Panc1 (cell line): ENCODE measurements around the gene DBH. TPM values are rescaled to one million over a fixed set of nuclear protein-coding genes. Genes with fewer than 3 reads are reported as not detected.

Source experiments
- ATAC-seq: fragments of 200-7000 bp; cut with Tn5 transposase; 2 replicates; pipeline ENCODE4 v1.9.1; 2020; ENCODE audit warnings: mild to moderate bottlenecking, moderate library complexity
- BruUV-seq: library from RNA; stranded (reverse); fragments of 400-500 nt; replicated peaks from 2 replicates; lab custom pipeline; 2021; lab: Mats Ljungman, UMichigan
- CTCF ChIA-PET: fragments of 300-600 bp; sonication (Branson Sonifier 250); formaldehyde crosslinking; loops from one replicate; lab custom pipeline; 2022; ENCODE audit warnings: antibody characterized with exemption; lab: Charles Lee
- POLR2A ChIA-PET: fragments of 300-600 bp; sonication (Branson Sonifier 250); formaldehyde crosslinking; loops from one replicate; lab custom pipeline; 2022; ENCODE audit warnings: antibody characterized with exemption; lab: Charles Lee
- DNase-seq: peaks from one replicate; pipeline ENCODE4 v3.0.0-alpha.2; 2010; ENCODE audit warnings: low read depth, low spot score
- H3K27ac ChIP-seq: 2 replicates; pipeline ENCODE4 v1.5.1; 2011; ENCODE audit warnings: mild to moderate bottlenecking, low read length, inconsistent platforms
- H3K27me3 ChIP-seq: fragments of 200-500 bp; sonication (Bioruptor generic); 2 replicates; pipeline ENCODE4 v1.6.0; 2014; ENCODE audit warnings: low read length, inconsistent platforms; ENCODE audit not compliant: control insufficient read depth, insufficient read depth
- H3K36me3 ChIP-seq: fragments of 200-500 bp; sonication (Bioruptor generic); 2 replicates; pipeline ENCODE4 v1.5.1; 2014; ENCODE audit warnings: inconsistent platforms, mild to moderate bottlenecking, low read length, moderate library complexity; ENCODE audit not compliant: control insufficient read depth, insufficient read depth
- H3K4me1 ChIP-seq: 2 replicates; pipeline ENCODE4 v1.5.1; 2011; ENCODE audit warnings: inconsistent platforms, mild to moderate bottlenecking, low read length, moderate library complexity; ENCODE audit not compliant: control insufficient read depth, insufficient read depth
- H3K4me3 ChIP-seq, 2 experiments: 2 replicates each; pipeline ENCODE4 v1.5.1; 2011 to 2012; ENCODE audit warnings: low read depth in 2 of 2, low read length in 2 of 2, mild to moderate bottlenecking in 2 of 2, inconsistent platforms in 1 of 2, moderate library complexity in 1 of 2
- H3K9me3 ChIP-seq: fragments of 200-500 bp; sonication (Bioruptor generic); 2 replicates; pipeline ENCODE4 v1.5.1; 2014; ENCODE audit warnings: low read depth, mild to moderate bottlenecking, inconsistent platforms, low read length, moderate library complexity; ENCODE audit not compliant: control insufficient read depth, insufficient read depth
- POLR2AphosphoS5 ChIP-seq: IDR thresholded peaks from 2 replicates; pipeline ENCODE4 v1.6.1; 2012; ENCODE audit warnings: mild to moderate bottlenecking, low read depth, low read length, moderate library complexity
- SIN3A ChIP-seq: IDR thresholded peaks from 2 replicates; pipeline ENCODE4 v1.6.1; 2012; ENCODE audit warnings: low read depth, mild to moderate bottlenecking, low read length, moderate library complexity, borderline replicate concordance; ENCODE audit not compliant: insufficient read depth
- TCF7L2 ChIP-seq: IDR thresholded peaks from 2 replicates; pipeline ENCODE4 v1.6.1; 2011; ENCODE audit warnings: mild to moderate bottlenecking, low read depth, low read length, inconsistent platforms
- in situ Hi-C: cut with HindIII; loops from 2 replicates; pipeline ENCODE4 v1.10.0; 2016; ENCODE audit warnings: low sequenced_read_pairs, low pct_unique_long_range_greater_than_20kb
- intact Hi-C: fragments of 100-400 bp; cut with micrococcal nuclease; formaldehyde crosslinking; loops from one replicate; pipeline ENCODE4 v1.10.0; 2022; ENCODE audit not compliant: unreplicated experiment
- total RNA-seq: library from RNA; stranded (reverse); gene quantifications from one replicate; pipeline ENCODE4 v1.2.1, GENCODE V29; 2021; ENCODE audit not compliant: unreplicated experiment
- TF ChIP-seq, protein P1 (sequence below): fragments of 450-650 bp; IDR thresholded peaks from 2 replicates; pipeline ENCODE4 v1.5.1; 2017; ENCODE audit warnings: mild to moderate bottlenecking
- TF ChIP-seq, protein P2 (sequence below), 2 experiments: IDR thresholded peaks; 2 replicates each; pipeline ENCODE4 v1.6.1; 2011 to 2012; ENCODE audit warnings: low read depth in 2 of 2, control low read depth in 1 of 2, low read length in 1 of 2, mild to moderate bottlenecking in 1 of 2, moderate library complexity in 1 of 2; ENCODE audit not compliant: insufficient read depth in 1 of 2

Gene DBH
- total RNA-seq, 1 experiment from 2014 or later, result not detected

DNA sequence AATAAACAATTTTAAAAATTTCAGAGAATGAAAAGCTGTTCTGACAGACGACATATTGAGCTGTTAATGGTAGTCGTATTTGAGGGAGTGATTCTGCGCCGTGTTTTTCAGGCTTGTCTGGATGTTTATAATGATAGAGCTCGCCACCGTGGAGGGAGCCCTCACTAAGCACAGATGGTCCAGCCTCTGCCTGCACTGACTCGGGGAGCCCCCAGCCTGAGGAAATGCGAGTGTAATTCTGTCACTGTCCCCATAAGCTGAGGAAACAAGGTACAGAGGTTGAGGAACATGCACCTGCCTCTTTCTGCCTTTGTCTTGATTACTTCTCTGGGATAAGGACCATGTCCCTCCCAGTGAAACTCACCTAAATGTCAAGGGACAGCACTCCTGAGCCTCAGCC, 7.4 kb upstream of the DBH start:
- in situ Hi-C loops, result no loop called here
- Histone ChIP-seq H3K27me3 (no peaks in the 10 kb centered on the region), H3K4me1 (no peaks in the 10 kb centered on the region), H3K4me3 (no peak overlapping the region), H3K36me3 (no peaks in the 10 kb centered on the region), H3K27ac (no peak overlapping the region), H3K9me3 (no peaks in the 10 kb centered on the region)
- ATAC-seq, result no peak
- POLR2A ChIA-PET, result no interaction called here
- intact Hi-C loops, result no loop called here
- no TSS peak for BruUV-seq
- TF ChIP-seq, protein P1, sequence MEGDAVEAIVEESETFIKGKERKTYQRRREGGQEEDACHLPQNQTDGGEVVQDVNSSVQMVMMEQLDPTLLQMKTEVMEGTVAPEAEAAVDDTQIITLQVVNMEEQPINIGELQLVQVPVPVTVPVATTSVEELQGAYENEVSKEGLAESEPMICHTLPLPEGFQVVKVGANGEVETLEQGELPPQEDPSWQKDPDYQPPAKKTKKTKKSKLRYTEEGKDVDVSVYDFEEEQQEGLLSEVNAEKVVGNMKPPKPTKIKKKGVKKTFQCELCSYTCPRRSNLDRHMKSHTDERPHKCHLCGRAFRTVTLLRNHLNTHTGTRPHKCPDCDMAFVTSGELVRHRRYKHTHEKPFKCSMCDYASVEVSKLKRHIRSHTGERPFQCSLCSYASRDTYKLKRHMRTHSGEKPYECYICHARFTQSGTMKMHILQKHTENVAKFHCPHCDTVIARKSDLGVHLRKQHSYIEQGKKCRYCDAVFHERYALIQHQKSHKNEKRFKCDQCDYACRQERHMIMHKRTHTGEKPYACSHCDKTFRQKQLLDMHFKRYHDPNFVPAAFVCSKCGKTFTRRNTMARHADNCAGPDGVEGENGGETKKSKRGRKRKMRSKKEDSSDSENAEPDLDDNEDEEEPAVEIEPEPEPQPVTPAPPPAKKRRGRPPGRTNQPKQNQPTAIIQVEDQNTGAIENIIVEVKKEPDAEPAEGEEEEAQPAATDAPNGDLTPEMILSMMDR, result no peak
- TF ChIP-seq SIN3A, result no peak
- TF ChIP-seq TCF7L2, result no peak
- TF ChIP-seq, protein P2, sequence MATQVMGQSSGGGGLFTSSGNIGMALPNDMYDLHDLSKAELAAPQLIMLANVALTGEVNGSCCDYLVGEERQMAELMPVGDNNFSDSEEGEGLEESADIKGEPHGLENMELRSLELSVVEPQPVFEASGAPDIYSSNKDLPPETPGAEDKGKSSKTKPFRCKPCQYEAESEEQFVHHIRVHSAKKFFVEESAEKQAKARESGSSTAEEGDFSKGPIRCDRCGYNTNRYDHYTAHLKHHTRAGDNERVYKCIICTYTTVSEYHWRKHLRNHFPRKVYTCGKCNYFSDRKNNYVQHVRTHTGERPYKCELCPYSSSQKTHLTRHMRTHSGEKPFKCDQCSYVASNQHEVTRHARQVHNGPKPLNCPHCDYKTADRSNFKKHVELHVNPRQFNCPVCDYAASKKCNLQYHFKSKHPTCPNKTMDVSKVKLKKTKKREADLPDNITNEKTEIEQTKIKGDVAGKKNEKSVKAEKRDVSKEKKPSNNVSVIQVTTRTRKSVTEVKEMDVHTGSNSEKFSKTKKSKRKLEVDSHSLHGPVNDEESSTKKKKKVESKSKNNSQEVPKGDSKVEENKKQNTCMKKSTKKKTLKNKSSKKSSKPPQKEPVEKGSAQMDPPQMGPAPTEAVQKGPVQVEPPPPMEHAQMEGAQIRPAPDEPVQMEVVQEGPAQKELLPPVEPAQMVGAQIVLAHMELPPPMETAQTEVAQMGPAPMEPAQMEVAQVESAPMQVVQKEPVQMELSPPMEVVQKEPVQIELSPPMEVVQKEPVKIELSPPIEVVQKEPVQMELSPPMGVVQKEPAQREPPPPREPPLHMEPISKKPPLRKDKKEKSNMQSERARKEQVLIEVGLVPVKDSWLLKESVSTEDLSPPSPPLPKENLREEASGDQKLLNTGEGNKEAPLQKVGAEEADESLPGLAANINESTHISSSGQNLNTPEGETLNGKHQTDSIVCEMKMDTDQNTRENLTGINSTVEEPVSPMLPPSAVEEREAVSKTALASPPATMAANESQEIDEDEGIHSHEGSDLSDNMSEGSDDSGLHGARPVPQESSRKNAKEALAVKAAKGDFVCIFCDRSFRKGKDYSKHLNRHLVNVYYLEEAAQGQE (IDR thresholded peaks at IDR 0.05; ENCODE audit: insufficient read depth in 1 of 2, low read depth in 2 of 2, low read length in 1 of 2), result no peak
- TF ChIP-seq POLR2AphosphoS5, result no peak
- CTCF ChIA-PET, result no interaction called here
- no peak for DNase-seq

DNA sequence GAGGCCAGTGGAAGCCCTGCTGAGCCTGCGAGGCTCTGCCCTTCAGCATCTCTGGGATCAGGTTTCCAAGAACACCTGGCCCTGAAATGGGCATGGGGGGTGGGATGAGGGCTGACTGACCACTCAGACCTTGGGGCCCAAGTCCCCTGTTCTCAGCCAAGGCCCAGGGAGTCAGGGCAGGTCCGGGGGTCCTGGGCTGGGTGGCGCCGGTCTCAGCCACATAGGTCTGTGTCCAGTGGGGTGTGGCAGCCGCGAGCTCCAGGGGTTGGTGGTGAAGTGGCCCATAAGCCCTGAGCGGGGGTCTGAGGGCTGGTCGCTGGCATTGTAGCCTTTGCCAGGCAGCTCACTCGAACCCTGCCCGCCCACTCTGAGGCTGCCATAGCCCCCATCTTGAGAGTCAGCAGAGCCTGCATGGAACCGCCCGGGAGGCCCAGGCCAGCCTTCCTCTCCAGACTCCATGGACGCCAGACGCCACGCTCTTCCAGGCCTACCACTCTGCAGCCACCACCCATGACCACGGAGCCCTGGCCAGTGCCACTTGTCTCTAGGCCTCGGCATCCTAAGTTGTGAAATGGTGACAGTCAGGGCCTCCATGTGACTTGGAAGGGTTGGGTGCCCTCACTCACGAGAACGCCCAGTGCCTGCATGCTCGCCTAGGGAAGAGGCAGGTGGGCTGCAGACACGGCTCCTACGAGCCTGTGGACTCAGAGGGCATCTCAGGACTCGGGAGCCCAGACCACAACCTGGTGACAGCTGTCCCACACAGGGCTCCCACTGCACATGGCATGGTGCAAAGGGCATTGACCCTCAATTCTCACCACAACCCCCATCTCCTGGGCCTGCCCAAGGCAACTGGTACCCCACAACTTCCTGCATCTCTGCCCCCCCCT, 6.7 kb upstream of the DBH start:
- POLR2A ChIA-PET, result no interaction called here
- DNase-seq, result no peak
- H3K27ac ChIP-seq, result no peak overlapping the region
- no peaks in the 10 kb centered on the region for H3K9me3 ChIP-seq
- intact Hi-C loops (no loop called here), in situ Hi-C loops (no loop called here)
- CTCF ChIA-PET, result no interaction called here
- no TSS peak for BruUV-seq
- ATAC-seq, result no peak
- no peak overlapping the region for H3K4me3 ChIP-seq
- no peaks in the 10 kb centered on the region for H3K27me3 ChIP-seq
- TF ChIP-seq SIN3A (no peak), POLR2AphosphoS5 (no peak), TCF7L2 (no peak)
- TF ChIP-seq, protein P1, result no peak
- TF ChIP-seq, protein P2 (IDR thresholded peaks at IDR 0.05; ENCODE audit: insufficient read depth in 1 of 2, low read depth in 2 of 2, low read length in 1 of 2), result no peak
- H3K36me3 ChIP-seq, result no peaks in the 10 kb centered on the region
- no peaks in the 10 kb centered on the region for H3K4me1 ChIP-seq
